H7 (cell line): ENCODE results near the gene POU1F1. TPM values are rescaled to one million over a fixed set of nuclear protein-coding genes. Genes with fewer than 3 reads are reported as not detected.
A peak's percentile ranks its signal among the peaks of the same experiment; 100 is the strongest.

Experiments
- DNase-seq: peaks from one replicate; pipeline ENCODE4 v3.0.0; 2012
- H3K27me3 ChIP-seq: 2 replicates; pipeline ENCODE4 v1.6.0; 2011; ENCODE audit warnings: mild to moderate bottlenecking, low read length; ENCODE audit not compliant: control insufficient read depth, insufficient read depth
- H3K36me3 ChIP-seq: replicated peaks from 2 replicates; pipeline ENCODE4 v1.5.1; 2011; ENCODE audit warnings: low read length; ENCODE audit not compliant: control insufficient read depth, insufficient read depth
- H3K4me3 ChIP-seq: 2 replicates; pipeline ENCODE4 v1.5.1; 2011; ENCODE audit warnings: low read depth, mild to moderate bottlenecking, control low read depth, low read length, moderate library complexity; ENCODE audit not compliant: insufficient read depth
- total RNA-seq: library from RNA; depleted of rRNA; stranded (reverse); fragments of >200 nt; shearing (Covaris generic); gene quantifications from 2 replicates; pipeline ENCODE4 v1.2.3, GENCODE V29; 2014; rRNA removed

The POU1F1 gene
- total RNA-seq, 1 experiment from 2014 or later, result not detected

DNA sequence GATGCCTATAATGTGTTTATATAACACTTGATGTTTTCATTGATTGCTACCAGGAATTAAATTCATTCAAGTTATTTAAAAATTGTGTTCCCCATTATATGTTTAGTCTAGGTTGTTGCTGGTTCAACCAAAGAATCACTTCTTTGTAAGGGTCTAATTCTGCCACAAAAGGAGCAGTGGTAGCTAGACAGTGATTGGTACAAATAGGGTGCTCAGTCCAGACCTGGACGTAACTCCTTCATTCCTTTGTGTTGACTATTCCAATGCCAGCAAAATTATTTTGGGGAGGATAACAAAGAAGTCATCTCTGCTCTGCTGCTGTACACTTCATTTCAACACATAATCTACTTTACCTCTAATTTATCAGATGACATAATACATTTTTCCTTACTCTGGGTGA lies 48.1 kb downstream of the POU1F1 start:
- Histone ChIP-seq H3K36me3 (no peaks in the 10 kb centered on the region), H3K27me3 (no peaks in the 10 kb centered on the region), H3K4me3 (peak overlapping the region; percentile 95; the same call in 1 of the 2 replicates)
- no peak for DNase-seq

DNA sequence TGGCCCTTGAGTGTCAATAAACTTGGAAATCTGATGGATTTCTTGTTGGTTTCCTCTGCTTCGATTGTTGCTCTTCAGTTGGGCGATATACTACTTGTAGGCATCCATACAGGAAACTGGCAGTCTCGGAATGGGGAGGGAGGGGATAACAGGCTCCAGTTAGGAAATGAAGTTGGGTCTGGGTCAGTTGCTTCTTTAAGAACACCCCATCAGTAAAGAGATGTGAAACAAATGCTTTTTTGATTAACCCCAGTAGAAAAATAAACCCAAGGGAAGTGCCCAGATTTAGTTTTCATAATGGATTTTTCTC lies 48.6 kb downstream of the POU1F1 start:
- peak; percentile 31 for DNase-seq
- Histone ChIP-seq H3K27me3 (no peaks in the 10 kb centered on the region), H3K4me3 (peak overlapping the region; percentile 95), H3K36me3 (no peaks in the 10 kb centered on the region)

DNA sequence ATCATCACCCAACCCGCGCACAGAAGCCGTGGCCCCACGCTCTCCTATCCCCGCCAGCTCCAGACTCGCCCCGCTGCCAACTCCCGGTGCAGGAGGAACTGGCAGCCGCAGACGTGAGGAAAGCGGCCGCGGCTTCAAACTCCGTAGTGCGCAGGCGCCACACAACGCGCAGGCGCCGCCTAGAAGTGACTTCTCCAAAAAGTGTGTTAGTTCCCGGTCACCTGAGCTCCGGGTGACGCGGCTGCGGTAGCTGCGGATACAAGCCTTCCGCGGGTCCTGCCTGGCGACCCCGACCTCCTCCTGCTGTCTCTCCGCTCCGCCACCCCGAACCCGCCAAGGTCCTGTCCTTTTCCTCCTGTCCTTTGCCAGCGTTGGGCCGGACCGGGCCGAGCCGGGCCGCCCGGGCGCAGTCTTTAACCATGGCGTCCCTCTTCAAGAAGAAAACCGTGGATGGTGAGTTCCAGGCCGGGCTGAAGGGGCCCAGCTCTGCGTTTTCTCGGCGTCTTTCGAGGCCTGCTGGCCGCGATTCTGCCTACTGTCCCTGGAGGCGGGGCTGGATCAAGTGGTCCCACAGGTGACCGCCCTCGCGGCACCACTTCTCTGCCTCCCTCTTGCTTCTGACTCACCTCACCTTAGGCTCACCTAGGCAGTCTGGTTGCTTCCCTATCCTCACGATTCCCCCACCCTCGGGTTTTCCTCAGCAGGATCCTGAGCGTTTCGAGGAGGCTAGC lies 49.1 kb downstream of the POU1F1 start, which contains the start of gene CHMP2B:
Gene CHMP2B (plus strand): TSS at position 206 of the 731 bp plus-strand sequence. CDS start 214 bp downstream, at position 420.
- DNase-seq, result peak; percentile 86
- Histone ChIP-seq H3K36me3 (no peaks in the 10 kb centered on the region), H3K27me3 (no peaks in the 10 kb centered on the region), H3K4me3 (peak within 1 kb of the TSS; percentile 95)

DNA sequence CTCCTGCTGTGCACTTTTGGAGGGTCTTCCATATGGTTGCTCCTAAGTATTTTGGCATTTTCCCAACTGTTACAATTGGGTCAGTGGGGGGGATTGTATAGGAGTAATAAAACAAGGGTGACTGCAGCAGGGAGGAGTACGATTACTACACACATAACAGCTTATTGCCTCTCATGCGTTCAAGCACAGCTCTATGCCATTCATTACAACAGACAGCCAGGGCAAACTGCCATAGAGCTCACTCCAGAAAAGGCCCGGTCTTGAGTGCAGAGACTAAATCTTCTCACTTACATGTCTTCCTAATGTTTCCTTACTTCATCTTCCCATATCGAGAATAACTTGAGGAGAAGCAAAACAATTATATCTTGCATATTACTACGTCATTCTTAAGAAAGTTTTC lies 50.7 kb downstream of the POU1F1 start:
- no peaks in the 10 kb centered on the region for H3K36me3 ChIP-seq
- no peaks in the 10 kb centered on the region for H3K27me3 ChIP-seq
- no peak overlapping the region for H3K4me3 ChIP-seq
- DNase-seq, result no peak

DNA sequence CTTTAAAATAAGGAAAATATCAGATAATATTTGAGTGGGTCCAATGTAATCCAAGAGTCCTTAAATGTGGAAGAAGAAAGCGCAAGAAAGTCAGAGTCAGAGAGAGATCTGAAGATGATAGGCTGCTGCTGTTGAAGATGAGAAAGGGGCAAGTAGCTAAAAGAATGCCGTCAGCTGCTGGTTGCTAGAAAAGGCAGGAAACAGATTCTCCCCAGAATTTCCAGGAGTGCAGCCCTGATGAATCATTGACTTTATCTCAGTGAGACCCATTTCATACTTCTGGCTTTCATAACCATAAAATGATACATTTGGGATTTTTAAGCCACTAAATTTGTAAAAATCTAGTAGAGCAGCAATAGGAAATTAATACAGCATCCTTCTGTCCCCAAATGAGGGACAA lies 56.8 kb downstream of the POU1F1 start:
- Histone ChIP-seq H3K27me3 (no peaks in the 10 kb centered on the region), H3K36me3 (no peaks in the 10 kb centered on the region), H3K4me3 (no peak overlapping the region)
- no peak for DNase-seq

DNA sequence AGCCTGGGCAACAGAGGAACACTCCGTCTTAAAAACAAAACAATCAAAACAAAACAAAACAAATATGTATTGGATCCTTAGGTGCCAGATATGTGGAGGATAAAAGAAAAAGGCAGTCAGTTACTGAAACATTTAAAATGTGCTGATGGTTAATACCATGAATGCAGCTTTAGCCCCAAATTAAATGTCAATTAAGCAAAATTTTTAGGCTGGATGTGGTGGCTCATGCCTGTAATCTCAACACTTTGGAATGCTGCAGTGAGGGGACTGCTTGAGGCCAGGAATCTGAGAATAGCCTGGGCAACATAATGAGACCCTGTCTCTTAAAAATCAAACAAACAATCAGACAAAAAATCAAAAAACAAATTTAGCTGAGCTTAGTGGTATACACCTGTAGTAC lies 57.8 kb downstream of the POU1F1 start:
- Histone ChIP-seq H3K36me3 (no peaks in the 10 kb centered on the region), H3K27me3 (no peaks in the 10 kb centered on the region), H3K4me3 (no peak overlapping the region)
- DNase-seq, result no peak

Other genes with a start within 250 kb of the POU1F1 start
- gene CHMP2B, start 49.3 kb downstream of the POU1F1 start, total RNA-seq, result 31.2 and 38.4 TPM in 2 replicates